IMR-90 (cell line): ENCODE data around the gene RAD51B. TPM values are rescaled to one million over a fixed set of nuclear protein-coding genes. Genes with fewer than 3 reads are reported as not detected.

Experiments used
- ATAC-seq: fragments of 200-7000 bp; cut with Tn5 transposase; 2 replicates; pipeline ENCODE4 v1.9.1; 2020; ENCODE audit warnings: low read depth, mild to moderate bottlenecking, moderate library complexity
- BruUV-seq: library from RNA; stranded (reverse); fragments of 400-500 nt; replicated peaks from 2 replicates; lab custom pipeline; 2021; lab: Mats Ljungman, UMichigan
- CTCF ChIA-PET: fragments of 300-600 bp; formaldehyde crosslinking; extraction: SDS; loops from one replicate; lab custom pipeline; 2021; ENCODE audit warnings: antibody characterized with exemption; lab: Yijun Ruan, JAX
- POLR2A ChIA-PET: fragments of 300-600 bp; sonication (Branson Sonifier 250); formaldehyde crosslinking; loops from one replicate; lab custom pipeline; 2022; ENCODE audit warnings: antibody characterized with exemption; ENCODE audit not compliant: unreplicated experiment; lab: Charles Lee
- DNase-seq: peaks from one replicate; pipeline ENCODE4 v3.0.0; 2013
- H2AFZ ChIP-seq: replicated peaks from 2 replicates; pipeline ENCODE3; 2013; ENCODE audit warnings: low read length, mild to moderate bottlenecking; ENCODE audit not compliant: poor library complexity
- H2AK5ac ChIP-seq: 2 replicates; pipeline ENCODE4 v1.6.1; 2013; ENCODE audit warnings: low read depth, low read length, inconsistent platforms
- H2AK9ac ChIP-seq: replicated peaks from 2 replicates; pipeline ENCODE3; 2013; ENCODE audit warnings: mild to moderate bottlenecking, low read depth, low read length, moderate library complexity; ENCODE audit not compliant: poor library complexity
- H2BK120ac ChIP-seq: 2 replicates; pipeline ENCODE4 v1.6.1; 2013; ENCODE audit warnings: low read depth, low read length, inconsistent platforms
- H2BK15ac ChIP-seq: 3 replicates; pipeline ENCODE4 v1.6.1; 2013; ENCODE audit warnings: low read depth, low read length, inconsistent platforms
- H2BK20ac ChIP-seq: 2 replicates; pipeline ENCODE4 v1.6.1; 2013; ENCODE audit warnings: low read depth, mild to moderate bottlenecking, inconsistent platforms, low read length, moderate library complexity
- H2BK5ac ChIP-seq: 2 replicates; pipeline ENCODE4 v1.6.1; 2013; ENCODE audit warnings: mild to moderate bottlenecking, low read depth, low read length, inconsistent platforms; ENCODE audit not compliant: poor library complexity, severe bottlenecking
- H3K14ac ChIP-seq: replicated peaks from 2 replicates; pipeline ENCODE4 v1.6.1; 2013; ENCODE audit warnings: low read depth, low read length, inconsistent platforms
- H3K18ac ChIP-seq: 2 replicates; pipeline ENCODE4 v1.6.1; 2013; ENCODE audit warnings: low read depth, low read length, control low read depth
- H3K23ac ChIP-seq: 2 replicates; pipeline ENCODE4 v1.6.1; 2013; ENCODE audit warnings: low read depth, low read length, inconsistent platforms
- H3K27ac ChIP-seq: 2 replicates; pipeline ENCODE4 v1.5.1; 2013; ENCODE audit warnings: mild to moderate bottlenecking, control low read depth, low read length; ENCODE audit not compliant: insufficient read depth
- H3K27me3 ChIP-seq: 2 replicates; pipeline ENCODE4 v1.6.1; 2013; ENCODE audit warnings: low read length; ENCODE audit not compliant: control insufficient read depth, insufficient read depth
- H3K36me3 ChIP-seq: 2 replicates; pipeline ENCODE4 v1.6.1; 2013; ENCODE audit warnings: low read length, mixed read lengths; ENCODE audit not compliant: control insufficient read depth, insufficient read depth
- H3K4ac ChIP-seq: 2 replicates; pipeline ENCODE4 v1.6.1; 2013; ENCODE audit warnings: low read depth, low read length, inconsistent platforms
- H3K4me1 ChIP-seq: 2 replicates; pipeline ENCODE4 v1.6.1; 2013; ENCODE audit warnings: low read length, mixed read lengths; ENCODE audit not compliant: control insufficient read depth, insufficient read depth
- H3K4me2 ChIP-seq: 2 replicates; pipeline ENCODE4 v1.6.1; 2013; ENCODE audit warnings: low read depth, mild to moderate bottlenecking, control low read depth, low read length, moderate library complexity
- H3K4me3 ChIP-seq: 2 replicates; pipeline ENCODE4 v1.5.1; 2013; ENCODE audit warnings: low read depth, mild to moderate bottlenecking, control low read depth, low read length, moderate library complexity; ENCODE audit not compliant: insufficient read depth
- H3K56ac ChIP-seq: 2 replicates; pipeline ENCODE4 v1.6.1; 2013; ENCODE audit warnings: low read length, inconsistent platforms; ENCODE audit not compliant: insufficient read depth; ENCODE audit errors: extremely low read depth
- H3K79me1 ChIP-seq, 2 experiments: 2 replicates each; pipeline ENCODE4 v1.6.1; 2013; ENCODE audit warnings: low read length in 2 of 2, inconsistent platforms in 1 of 2, low read depth in 1 of 2
- H3K9ac ChIP-seq: 2 replicates; pipeline ENCODE4 v1.6.1; 2013; ENCODE audit warnings: low read depth, low read length, control low read depth
- H3K9me1 ChIP-seq: 2 replicates; pipeline ENCODE4 v1.6.1; 2013; ENCODE audit warnings: low read length, inconsistent platforms; ENCODE audit not compliant: insufficient read depth
- H3K9me3 ChIP-seq: 2 replicates; pipeline ENCODE4 v1.6.1; 2013; ENCODE audit warnings: low read length; ENCODE audit not compliant: control insufficient read depth, insufficient read depth
- H4K20me1 ChIP-seq: 2 replicates; pipeline ENCODE4 v1.6.1; 2013; ENCODE audit warnings: low read length, inconsistent platforms; ENCODE audit not compliant: insufficient read depth
- H4K5ac ChIP-seq: 2 replicates; pipeline ENCODE4 v1.6.1; 2013; ENCODE audit warnings: mild to moderate bottlenecking, low read depth, low read length, control low read depth
- H4K8ac ChIP-seq, 2 experiments: 2 replicates each; pipeline ENCODE4 v1.6.1; 2013; ENCODE audit warnings: low read depth in 2 of 2, low read length in 2 of 2, control low read depth in 1 of 2, inconsistent platforms in 1 of 2
- H4K91ac ChIP-seq: 2 replicates; pipeline ENCODE4 v1.6.1; 2013; ENCODE audit warnings: low read depth, low read length, inconsistent platforms; ENCODE audit not compliant: insufficient read depth
- BHLHE40 ChIP-seq: fragments of 150-350 bp; IDR thresholded peaks from 2 replicates; pipeline ENCODE4 v1.6.1; 2016; ENCODE audit warnings: mild to moderate bottlenecking, low read depth, low read length
- CEBPB ChIP-seq: IDR thresholded peaks from 2 replicates; pipeline ENCODE4 v1.6.1; 2012; ENCODE audit warnings: low read depth, low read length, improper control_type of control experiment
- CTCF ChIP-seq: conservative IDR thresholded peaks from 2 replicates; pipeline ENCODE4 v1.5.1; 2012; ENCODE audit warnings: mild to moderate bottlenecking, low read depth, low read length, improper control_type of control experiment
- ELK1 ChIP-seq: fragments of 150-350 bp; IDR thresholded peaks from 2 replicates; pipeline ENCODE4 v1.6.1; 2016; ENCODE audit warnings: low read depth, mild to moderate bottlenecking, low read length, moderate library complexity, borderline replicate concordance
- FOS ChIP-seq: fragments of 150-350 bp; IDR thresholded peaks from 2 replicates; pipeline ENCODE4 v1.6.1; 2016; ENCODE audit warnings: low read depth, low read length
- MXI1 ChIP-seq: IDR thresholded peaks from 2 replicates; pipeline ENCODE4 v1.6.1; 2012; ENCODE audit warnings: low read depth, mild to moderate bottlenecking, low read length, moderate library complexity, borderline replicate concordance
- POLR2A ChIP-seq: IDR thresholded peaks from 2 replicates; pipeline ENCODE4 v1.6.1; 2012; ENCODE audit warnings: mild to moderate bottlenecking, low read depth, low read length
- RAD21 ChIP-seq: IDR thresholded peaks from 2 replicates; pipeline ENCODE4 v1.6.1; 2012; ENCODE audit warnings: low read length, improper control_type of control experiment
- USF2 ChIP-seq: fragments of 150-350 bp; IDR thresholded peaks from 2 replicates; pipeline ENCODE4 v1.6.1; 2017; ENCODE audit warnings: mild to moderate bottlenecking, antibody characterized with exemption, low read length, low read depth
- WGBS, 2 experiments: methylation state at CpG; one replicate each; pipeline versions ENCODE4 v1.1.5 to v1.1.7; 2013; ENCODE audit warnings: missing lambda C conversion rate in 2 of 2; ENCODE audit not compliant: insufficient read length in 1 of 2; ENCODE audit errors: extremely low coverage in 2 of 2; 5-methylcytosine and 5-hydroxymethylcytosine counted together
- dilution Hi-C: fragments of 300-500 bp; cut with HindIII; formaldehyde crosslinking; loops from one replicate; pipeline ENCODE4 v1.14.3; 2018; ENCODE audit warnings: low sequenced_read_pairs; ENCODE audit not compliant: unreplicated experiment
- in situ Hi-C: fragments of 300-500 bp; cut with MboI; formaldehyde crosslinking; loops from 3 replicates; pipeline ENCODE4 v1.14.3; 2019; ENCODE audit warnings: low sequenced_read_pairs, inconsistent platforms, mixed read lengths
- intact Hi-C: fragments of 100-400 bp; cut with micrococcal nuclease; formaldehyde crosslinking; loops from 2 replicates; pipeline ENCODE4 v1.10.0; 2022
- polyA plus RNA-seq, 3 experiments: library from polyadenylated mRNA; depleted of rRNA; stranded (reverse); fragments of >200 nt; gene quantifications; 2 replicates each; pipeline ENCODE4 v1.2.3, GENCODE V29; 2012; ENCODE audit warnings: low replicate concordance in 1 of 3
- total RNA-seq: library from RNA; depleted of rRNA; stranded (reverse); fragments of >200 nt; gene quantifications from 2 replicates; pipeline ENCODE4 v1.2.3, GENCODE V29; 2012

Gene RAD51B
- total and polyA plus RNA-seq, 2 of the 4 experiments (the other 2 are of a cell fraction): 5.1 to 18.8 TPM

GRCh38 chr14:68471029-68471963 lies 651.7 kb downstream of the RAD51B start:
- H3K4me3 ChIP-seq: no peak overlapping the region
- no TSS peak for BruUV-seq
- H3K27ac ChIP-seq: no peak overlapping the region
- no peak overlapping the region for H2AK5ac ChIP-seq
- no peak overlapping the region for H3K9ac ChIP-seq
- H3K23ac ChIP-seq: no peak overlapping the region
- H4K91ac ChIP-seq: no peak overlapping the region
- H4K8ac ChIP-seq: no peak overlapping the region
- intact Hi-C loops (no loop called here), dilution Hi-C loops (no loop called here), in situ Hi-C loops (no loop called here)
- H3K4me1 ChIP-seq: peaks cover 2% of the 10 kb centered on the region
- H2BK5ac ChIP-seq: no peak overlapping the region
- H3K79me1 ChIP-seq: peaks cover 0 to 2% of the 10 kb centered on the region in 2 experiments; a peak in 1 of 4 replicates
- POLR2A ChIA-PET: interaction anchor here (0.6 to 0.8 kb wide), 2 partner anchors 28 to 322 kb away, joined by 3 to 21 read pairs; partner anchors contain the start of gene ZFP36L1
- H3K9me3 ChIP-seq: no peaks in the 10 kb centered on the region
- H4K5ac ChIP-seq: no peak overlapping the region
- H3K4me2 ChIP-seq: no peak overlapping the region
- no peak overlapping the region for H3K18ac ChIP-seq
- H2AK9ac ChIP-seq: no peak overlapping the region
- H2AFZ ChIP-seq: no peak overlapping the region
- ATAC-seq (no peak), DNase-seq (no peak)
- H3K14ac ChIP-seq: no peak overlapping the region
- H2BK120ac ChIP-seq: no peak overlapping the region
- peaks cover 7% of the 10 kb centered on the region for H3K9me1 ChIP-seq
- H3K4ac ChIP-seq: 0 out of 2 replicates have a peak overlapping the region, but pooled peaks have one; percentile 13
- TF ChIP-seq POLR2A: no peak
- no peak for TF ChIP-seq CEBPB
- no peak for TF ChIP-seq FOS
- no peak for TF ChIP-seq ELK1
- no peak for TF ChIP-seq RAD21
- no peak for TF ChIP-seq BHLHE40
- no peak for TF ChIP-seq MXI1
- no peak for TF ChIP-seq CTCF
- no peak for TF ChIP-seq USF2
- no peak overlapping the region for H2BK20ac ChIP-seq
- H4K20me1 ChIP-seq: no peaks in the 10 kb centered on the region
- H3K36me3 ChIP-seq: no peaks in the 10 kb centered on the region
- H2BK15ac ChIP-seq: no peak overlapping the region
- CTCF ChIA-PET: interaction anchor here (0.6 kb wide), 1 partner anchor 16 kb away, joined by 3 read pairs; no protein-coding TSS in a partner anchor
- H3K56ac ChIP-seq: no peak overlapping the region
- 89% methylated on average over 3 of the region's 12 CpGs; no CpG with 5 or more reads in 1 of the 2 experiments for WGBS, 2 experiments
- no peaks in the 10 kb centered on the region for H3K27me3 ChIP-seq
